NCI-H128 (cell line): ENCODE measurements around the gene STXBP5.

Source experiments
- DNase-seq: peaks from one replicate; lab custom pipeline; 2025; ENCODE audit not compliant: unreplicated experiment; lab: John Stamatoyannopoulos, UW

The STXBP5 gene

GRCh38 chr6:147287869-147288271, 83.7 kb downstream of the STXBP5 start:
- no peak for DNase-seq

- DNase-seq = no peak
Measured at GRCh38 chr6:147297124-147297523, 92.9 kb downstream of the STXBP5 start.

- DNase-seq = no peak
Measured at GRCh38 chr6:147297663-147298316, 93.6 kb downstream of the STXBP5 start.

- no peak for DNase-seq
Measured at GRCh38 chr6:147298461-147298860, 94.2 kb downstream of the STXBP5 start.

- no peak for DNase-seq
Measured at GRCh38 chr6:147299035-147299434, 94.8 kb downstream of the STXBP5 start.

- DNase-seq = no peak
Measured at GRCh38 chr6:147301070-147301469, 96.9 kb downstream of the STXBP5 start.

- DNase-seq = no peak
Measured at GRCh38 chr6:147304016-147304415, 99.8 kb downstream of the STXBP5 start.

GRCh38 chr6:147310521-147310920, 106.3 kb downstream of the STXBP5 start:
- DNase-seq = no peak

GRCh38 chr6:147311218-147311617, 107.0 kb downstream of the STXBP5 start:
- DNase-seq = no peak

GRCh38 chr6:147321260-147321659, 117.0 kb downstream of the STXBP5 start:
- no peak for DNase-seq

GRCh38 chr6:147322299-147323162, 118.3 kb downstream of the STXBP5 start:
- DNase-seq = no peak

- no peak for DNase-seq
Measured at GRCh38 chr6:147325557-147325956, 121.3 kb downstream of the STXBP5 start.

GRCh38 chr6:147331401-147331800, 127.2 kb downstream of the STXBP5 start:
- DNase-seq = no peak

GRCh38 chr6:147337921-147338320, 133.7 kb downstream of the STXBP5 start:
- DNase-seq = no peak

- DNase-seq = no peak
Measured at GRCh38 chr6:147341486-147341885, 137.3 kb downstream of the STXBP5 start.

- no peak for DNase-seq
Measured at GRCh38 chr6:147345902-147346301, 141.7 kb downstream of the STXBP5 start.

- no peak for DNase-seq
Measured at GRCh38 chr6:147347179-147347881, 143.1 kb downstream of the STXBP5 start.

GRCh38 chr6:147347882-147348575, 143.8 kb downstream of the STXBP5 start:
- DNase-seq = no peak

- no peak for DNase-seq
Measured at GRCh38 chr6:147361311-147361981, 157.2 kb downstream of the STXBP5 start.

GRCh38 chr6:147366290-147366689, 162.1 kb downstream of the STXBP5 start:
- DNase-seq = no peak

- no peak for DNase-seq
Measured at GRCh38 chr6:147371325-147371724, 167.1 kb downstream of the STXBP5 start.
